Keratinocyte (primary cell): ENCODE results near the gene FSTL1. TPM values are rescaled to one million over a fixed set of nuclear protein-coding genes. Genes with fewer than 3 reads are reported as not detected.

Source experiments
- DNase-seq: peaks from one replicate; pipeline ENCODE4 v3.0.0-alpha.2; 2011; ENCODE audit warnings: low read depth, missing footprints, low spot score
- FAIRE-seq: peaks from 2 replicates; lab custom pipeline; 2011; peaks lifted over from hg19 to GRCh38; lab: Jason Lieb, UNC
- H2AFZ ChIP-seq: 2 replicates; pipeline ENCODE4 v1.6.0; 2012; ENCODE audit warnings: low read length, control low read depth, inconsistent platforms; ENCODE audit not compliant: control insufficient read depth
- H3K27ac ChIP-seq: 2 replicates; pipeline ENCODE4 v1.5.1; 2011; ENCODE audit warnings: low read length; ENCODE audit not compliant: control insufficient read depth, insufficient read depth
- H3K27me3 ChIP-seq: 3 replicates; pipeline ENCODE4 v1.6.0; 2011; ENCODE audit warnings: low read length; ENCODE audit not compliant: control insufficient read depth, insufficient read depth; ENCODE audit errors: extremely low read depth
- H3K36me3 ChIP-seq, 2 experiments: 2 replicates in 1 of 2; 3 replicates in 1 of 2; pipeline ENCODE4 v1.5.1; 2011; ENCODE audit warnings: low read length in 2 of 2, mild to moderate bottlenecking in 1 of 2; ENCODE audit not compliant: control insufficient read depth in 2 of 2, insufficient read depth in 2 of 2; ENCODE audit errors: extremely low read depth in 1 of 2
- H3K4me1 ChIP-seq: 3 replicates; pipeline ENCODE4 v1.5.1; 2011; ENCODE audit warnings: low read length; ENCODE audit not compliant: control insufficient read depth, insufficient read depth; ENCODE audit errors: extremely low read depth
- H3K4me2 ChIP-seq: 3 replicates; pipeline ENCODE4 v1.6.0; 2011; ENCODE audit warnings: low read depth, low read length; ENCODE audit not compliant: control insufficient read depth, insufficient read depth; ENCODE audit errors: extremely low read depth
- H3K4me3 ChIP-seq, 3 experiments: fragments of 200-600 bp in 1 of 3; sonication (generic) in 1 of 3; 2 replicates in 2 of 3; 3 replicates in 1 of 3; pipeline ENCODE4 v1.5.1; 2011 to 2016; ENCODE audit warnings: low read length in 3 of 3, mild to moderate bottlenecking in 3 of 3, control low read depth in 2 of 3, inconsistent platforms in 1 of 3, low read depth in 1 of 3, mixed read lengths in 1 of 3, mixed run types in 1 of 3, moderate library complexity in 1 of 3; ENCODE audit not compliant: control insufficient read depth in 2 of 3, insufficient read depth in 2 of 3; ENCODE audit errors: extremely low read depth in 1 of 3
- H3K79me2 ChIP-seq: 2 replicates; pipeline ENCODE4 v1.6.0; 2012; ENCODE audit warnings: low read length; ENCODE audit not compliant: control insufficient read depth, insufficient read depth
- H3K9ac ChIP-seq: 3 replicates; pipeline ENCODE4 v1.6.0; 2011; ENCODE audit warnings: low read length; ENCODE audit not compliant: control insufficient read depth, insufficient read depth; ENCODE audit errors: extremely low read depth
- H3K9me1 ChIP-seq: 3 replicates; pipeline ENCODE4 v1.6.0; 2011; ENCODE audit warnings: low read length; ENCODE audit not compliant: control insufficient read depth, insufficient read depth; ENCODE audit errors: extremely low read depth
- H3K9me3 ChIP-seq: 2 replicates; pipeline ENCODE4 v1.5.1; 2012; ENCODE audit warnings: low read depth, low read length; ENCODE audit not compliant: control insufficient read depth
- H4K20me1 ChIP-seq: 3 replicates; pipeline ENCODE4 v1.6.0; 2011; ENCODE audit warnings: low read length; ENCODE audit not compliant: control insufficient read depth, insufficient read depth; ENCODE audit errors: extremely low read depth
- EZH2 ChIP-seq: IDR thresholded peaks from one replicate; pipeline ENCODE4 v1.6.1; 2012; ENCODE audit warnings: inconsistent platforms, mild to moderate bottlenecking, low read length, moderate library complexity
- dilution Hi-C: fragments of 300-500 bp; cut with MboI; formaldehyde crosslinking; loops from one replicate; pipeline ENCODE4 v1.7.0; 2020; ENCODE audit warnings: low sequenced_read_pairs; ENCODE audit not compliant: extremely low pct_ligation_motif_present
- polyA plus RNA-seq, 5 experiments: library from polyadenylated mRNA; depleted of rRNA in 3 of 5; stranded (reverse) in 3 of 5; stranded (forward) in 1 of 5; unstranded in 1 of 5; fragments of >200 nt; gene quantifications; 1 replicate in 1 of 5; 2 replicates in 3 of 5; 3 replicates in 1 of 5; pipeline versions ENCODE4 v1.2.1 to v1.2.3, GENCODE V29; 2011 to 2012; ENCODE audit warnings: missing spikeins in 2 of 5, low read depth in 1 of 5, low replicate concordance in 1 of 5
- TF ChIP-seq, protein P1 (sequence below), 3 experiments: IDR thresholded peaks in 1 of 3; conservative IDR thresholded peaks in 1 of 3; optimal IDR thresholded peaks in 1 of 3; 2 replicates in 2 of 3; 3 replicates in 1 of 3; pipeline versions ENCODE3 to v1.5.1; 2011; ENCODE audit warnings: low read length in 3 of 3, mild to moderate bottlenecking in 3 of 3, moderate library complexity in 2 of 3, control low read depth in 1 of 3, inconsistent platforms in 1 of 3; ENCODE audit not compliant: insufficient read depth in 2 of 3; ENCODE audit errors: extremely low read depth in 1 of 3

FSTL1 gene
- polyA plus RNA-seq, 1 donor (not counting 4 experiments of a cell fraction or from before 2014, with no cell fraction given) = 59.0 TPM

DNA sequence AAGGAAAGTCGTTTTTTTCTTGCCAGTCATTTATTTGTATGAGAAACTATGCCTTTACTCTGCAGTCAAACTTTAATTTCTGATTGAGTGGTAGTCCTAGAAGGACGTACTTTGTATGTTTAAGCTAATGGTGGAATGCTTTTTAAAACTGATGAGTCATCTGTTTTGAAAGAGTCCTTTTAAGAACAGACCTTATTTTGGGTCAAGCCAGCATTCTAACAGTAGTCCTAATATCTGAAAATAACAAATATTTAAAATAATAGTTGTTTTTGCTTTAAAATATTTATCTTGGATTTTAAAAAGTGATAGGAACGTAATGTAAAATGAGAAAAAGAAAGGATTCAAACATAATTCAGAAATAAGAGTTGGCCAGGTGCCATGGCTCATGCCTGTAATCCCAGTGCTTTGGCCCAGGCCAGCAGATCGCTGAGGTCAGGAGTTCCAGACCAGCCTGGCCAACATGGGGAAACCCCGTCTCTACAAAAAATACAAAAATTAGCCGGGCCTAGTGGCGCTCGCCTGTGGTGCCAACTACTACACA, 100.3 kb downstream of the FSTL1 start:
- Histone ChIP-seq H3K79me2 (peaks cover 34% of the 10 kb centered on the region), H3K4me2 (peak overlapping the region; percentile 73), H3K27ac (no peak overlapping the region), H3K36me3 (no peaks in the 10 kb centered on the region), H4K20me1 (no peaks in the 10 kb centered on the region), H3K9me3 (no peaks in the 10 kb centered on the region), H3K4me3 (no peak overlapping the region), H2AFZ (no peak overlapping the region), H3K27me3 (no peaks in the 10 kb centered on the region), H3K9me1 (no peaks in the 10 kb centered on the region), H3K9ac (no peak overlapping the region), H3K4me1 (peaks cover 5% of the 10 kb centered on the region)
- FAIRE-seq (no peak), DNase-seq (peak; percentile 32)
- dilution Hi-C loops = no loop called here
- no peak for TF ChIP-seq EZH2
- TF ChIP-seq, protein P1, sequence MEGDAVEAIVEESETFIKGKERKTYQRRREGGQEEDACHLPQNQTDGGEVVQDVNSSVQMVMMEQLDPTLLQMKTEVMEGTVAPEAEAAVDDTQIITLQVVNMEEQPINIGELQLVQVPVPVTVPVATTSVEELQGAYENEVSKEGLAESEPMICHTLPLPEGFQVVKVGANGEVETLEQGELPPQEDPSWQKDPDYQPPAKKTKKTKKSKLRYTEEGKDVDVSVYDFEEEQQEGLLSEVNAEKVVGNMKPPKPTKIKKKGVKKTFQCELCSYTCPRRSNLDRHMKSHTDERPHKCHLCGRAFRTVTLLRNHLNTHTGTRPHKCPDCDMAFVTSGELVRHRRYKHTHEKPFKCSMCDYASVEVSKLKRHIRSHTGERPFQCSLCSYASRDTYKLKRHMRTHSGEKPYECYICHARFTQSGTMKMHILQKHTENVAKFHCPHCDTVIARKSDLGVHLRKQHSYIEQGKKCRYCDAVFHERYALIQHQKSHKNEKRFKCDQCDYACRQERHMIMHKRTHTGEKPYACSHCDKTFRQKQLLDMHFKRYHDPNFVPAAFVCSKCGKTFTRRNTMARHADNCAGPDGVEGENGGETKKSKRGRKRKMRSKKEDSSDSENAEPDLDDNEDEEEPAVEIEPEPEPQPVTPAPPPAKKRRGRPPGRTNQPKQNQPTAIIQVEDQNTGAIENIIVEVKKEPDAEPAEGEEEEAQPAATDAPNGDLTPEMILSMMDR (optimal IDR thresholded peaks at IDR 0.05 in 1 of 3, IDR thresholded peaks at IDR 0.05 in 1 of 3, conservative IDR thresholded peaks at IDR 0.05 in 1 of 3; ENCODE audit: extremely low read depth in 1 of 3, insufficient read depth in 2 of 3, low read length in 3 of 3) = no peak

DNA sequence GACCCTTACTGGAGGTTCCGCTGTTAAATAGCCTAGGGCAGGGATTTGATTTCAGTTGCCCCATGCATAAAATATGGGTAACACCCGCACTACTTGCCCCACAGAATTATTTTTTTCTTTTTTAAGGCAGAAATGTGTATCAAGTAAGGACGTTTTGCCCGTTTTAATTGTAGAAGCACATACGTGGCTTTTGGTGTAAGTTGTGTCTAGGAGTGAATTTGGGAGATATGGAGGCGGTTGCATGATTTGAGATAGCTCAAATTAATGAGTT, 101.0 kb downstream of the FSTL1 start:
- DNase-seq = no peak
- TF ChIP-seq, protein P1 (optimal IDR thresholded peaks at IDR 0.05 in 1 of 3, IDR thresholded peaks at IDR 0.05 in 1 of 3, conservative IDR thresholded peaks at IDR 0.05 in 1 of 3; ENCODE audit: extremely low read depth in 1 of 3, insufficient read depth in 2 of 3, low read length in 3 of 3) = no peak
- TF ChIP-seq EZH2 = no peak
- peak overlapping the region; percentile 87 for H3K9ac ChIP-seq
- peak overlapping the region; percentile 73 for H3K4me2 ChIP-seq
- H3K9me1 ChIP-seq = no peaks in the 10 kb centered on the region
- no peaks in the 10 kb centered on the region for H3K27me3 ChIP-seq
- H2AFZ ChIP-seq = peak overlapping the region; percentile 89
- H3K36me3 ChIP-seq = no peaks in the 10 kb centered on the region
- H3K4me1 ChIP-seq = peaks cover 5% of the 10 kb centered on the region
- H3K79me2 ChIP-seq = peaks cover 41% of the 10 kb centered on the region
- peak overlapping the region; percentile 75 to 94 (median 84) for H3K4me3 ChIP-seq
- no peaks in the 10 kb centered on the region for H3K9me3 ChIP-seq
- no peak for FAIRE-seq
- H3K27ac ChIP-seq = peak overlapping the region; percentile 77
- H4K20me1 ChIP-seq = no peaks in the 10 kb centered on the region
- dilution Hi-C loops = no loop called here
